Measurements from ENCODE around the gene TRIM32. TPM values are rescaled to one million over a fixed set of nuclear protein-coding genes. Genes with fewer than 3 reads are reported as not detected.
"Not testable (repeated sequence)": the region's sequence is repeated elsewhere in the genome, so short reads cannot be mapped to it uniquely, and the experiment has no call there.

Gene TRIM32
- total and polyA plus RNA-seq, 9 donors: 9.3 to 15.4 (median 12.7) TPM

- H3K9me3 ChIP-seq (replicated peaks; ENCODE audit: control insufficient read depth, low read depth, low read length): no peaks in the 10 kb centered on the region
- DNase-seq: no peak
- 87% methylated on average over 2 of the region's 5 CpGs for WGBS (ENCODE audit: insufficient coverage)
- H3K27me3 ChIP-seq (ENCODE audit: control insufficient read depth, insufficient read depth, low read length): no peaks in the 10 kb centered on the region
- no peaks in the 10 kb centered on the region for H3K36me3 ChIP-seq (ENCODE audit: control insufficient read depth, insufficient read depth, low read length)
- H3K27ac ChIP-seq (ENCODE audit: low read length): no peak overlapping the region
- H3K4me3 ChIP-seq (ENCODE audit: low read length): no peak overlapping the region
- H3K4me1 ChIP-seq (ENCODE audit: control insufficient read depth, insufficient read depth, low read length): no peaks in the 10 kb centered on the region
These were observed 12.7 kb upstream of the TRIM32 start for GRCh38 chr9:116674210-116674980.

GRCh38 chr9:116683535-116683934 is 3.6 kb upstream of the TRIM32 start:
- no peaks in the 10 kb centered on the region for H3K36me3 ChIP-seq (ENCODE audit: control insufficient read depth, insufficient read depth, low read length)
- DNase-seq: no peak
- H3K4me1 ChIP-seq (ENCODE audit: control insufficient read depth, insufficient read depth, low read length): peaks cover 16% of the 10 kb centered on the region
- H3K9me3 ChIP-seq (replicated peaks; ENCODE audit: control insufficient read depth, low read depth, low read length): no peaks in the 10 kb centered on the region
- no peak overlapping the region for H3K4me3 ChIP-seq (ENCODE audit: low read length)
- no peak overlapping the region for H3K27ac ChIP-seq (ENCODE audit: low read length)
- no peaks in the 10 kb centered on the region for H3K27me3 ChIP-seq (ENCODE audit: control insufficient read depth, insufficient read depth, low read length)

GRCh38 chr9:116685166-116685565 is 1.9 kb upstream of the TRIM32 start:
- Histone ChIP-seq H3K9me3 (replicated peaks; ENCODE audit: control insufficient read depth, low read depth, low read length) (no peaks in the 10 kb centered on the region), H3K36me3 (ENCODE audit: control insufficient read depth, insufficient read depth, low read length) (no peaks in the 10 kb centered on the region), H3K27ac (ENCODE audit: low read length) (no peak overlapping the region), H3K27me3 (ENCODE audit: control insufficient read depth, insufficient read depth, low read length) (no peaks in the 10 kb centered on the region), H3K4me1 (ENCODE audit: control insufficient read depth, insufficient read depth, low read length) (peaks cover 17% of the 10 kb centered on the region), H3K4me3 (ENCODE audit: low read length) (no peak overlapping the region)
- DNase-seq: no peak
- WGBS (ENCODE audit: insufficient coverage): 54% methylated on average over 3 of the region's 4 CpGs

- no peak for DNase-seq
- Histone ChIP-seq H3K27ac (ENCODE audit: low read length) (no peak overlapping the region), H3K4me1 (ENCODE audit: control insufficient read depth, insufficient read depth, low read length) (peaks cover 17% of the 10 kb centered on the region), H3K9me3 (replicated peaks; ENCODE audit: control insufficient read depth, low read depth, low read length) (no peaks in the 10 kb centered on the region), H3K36me3 (ENCODE audit: control insufficient read depth, insufficient read depth, low read length) (no peaks in the 10 kb centered on the region), H3K4me3 (ENCODE audit: low read length) (no peak overlapping the region), H3K27me3 (ENCODE audit: control insufficient read depth, insufficient read depth, low read length) (no peaks in the 10 kb centered on the region)
These were observed 970 bp upstream of the TRIM32 start for GRCh38 chr9:116686135-116686534.

- peaks cover 17% of the 10 kb centered on the region for H3K4me1 ChIP-seq (ENCODE audit: control insufficient read depth, insufficient read depth, low read length)
- no peaks in the 10 kb centered on the region for H3K36me3 ChIP-seq (ENCODE audit: control insufficient read depth, insufficient read depth, low read length)
- 13% methylated on average over 6 of the region's 7 CpGs for WGBS (ENCODE audit: insufficient coverage)
- DNase-seq: no peak
- H3K4me3 ChIP-seq (ENCODE audit: low read length): peak overlapping the region; percentile 87
- H3K27ac ChIP-seq (ENCODE audit: low read length): no peak overlapping the region
- no peaks in the 10 kb centered on the region for H3K27me3 ChIP-seq (ENCODE audit: control insufficient read depth, insufficient read depth, low read length)
- no peaks in the 10 kb centered on the region for H3K9me3 ChIP-seq (replicated peaks; ENCODE audit: control insufficient read depth, low read depth, low read length)
These were observed 422 bp upstream of the TRIM32 start for GRCh38 chr9:116686693-116687073.

GRCh38 chr9:116687754-116688135 is 640 bp downstream of the TRIM32 start:
- WGBS (ENCODE audit: insufficient coverage): 13% methylated on average over 7 of the region's 7 CpGs
- Histone ChIP-seq H3K4me1 (ENCODE audit: control insufficient read depth, insufficient read depth, low read length) (peaks cover 17% of the 10 kb centered on the region), H3K27ac (ENCODE audit: low read length) (no peak overlapping the region)

GRCh38 chr9:116688806-116689485 is 1.8 kb downstream of the TRIM32 start:
- no peak overlapping the region for H3K4me3 ChIP-seq (ENCODE audit: low read length)
- no peak overlapping the region for H3K27ac ChIP-seq (ENCODE audit: low read length)
- H3K36me3 ChIP-seq (ENCODE audit: control insufficient read depth, insufficient read depth, low read length): no peaks in the 10 kb centered on the region
- peaks cover 17% of the 10 kb centered on the region for H3K4me1 ChIP-seq (ENCODE audit: control insufficient read depth, insufficient read depth, low read length)
- 80% methylated on average over 1 of the region's 3 CpGs for WGBS (ENCODE audit: insufficient coverage)
- DNase-seq: no peak
- no peaks in the 10 kb centered on the region for H3K27me3 ChIP-seq (ENCODE audit: control insufficient read depth, insufficient read depth, low read length)
- no peaks in the 10 kb centered on the region for H3K9me3 ChIP-seq (replicated peaks; ENCODE audit: control insufficient read depth, low read depth, low read length)

More at GRCh38 chr9:116687754-116688135, 640 bp downstream of the TRIM32 start:
- Histone ChIP-seq H3K4me3 (ENCODE audit: low read length) (peak overlapping the region; percentile 87), H3K36me3 (ENCODE audit: control insufficient read depth, insufficient read depth, low read length) (no peaks in the 10 kb centered on the region), H3K9me3 (replicated peaks; ENCODE audit: control insufficient read depth, low read depth, low read length) (no peaks in the 10 kb centered on the region), H3K27me3 (ENCODE audit: control insufficient read depth, insufficient read depth, low read length) (no peaks in the 10 kb centered on the region)
- DNase-seq: no peak

GRCh38 chr9:116689486-116690032 is 2.5 kb downstream of the TRIM32 start:
- Histone ChIP-seq H3K36me3 (ENCODE audit: control insufficient read depth, insufficient read depth, low read length) (no peaks in the 10 kb centered on the region), H3K4me3 (ENCODE audit: low read length) (no peak overlapping the region), H3K27me3 (ENCODE audit: control insufficient read depth, insufficient read depth, low read length) (no peaks in the 10 kb centered on the region), H3K9me3 (replicated peaks; ENCODE audit: control insufficient read depth, low read depth, low read length) (no peaks in the 10 kb centered on the region), H3K27ac (ENCODE audit: low read length) (no peak overlapping the region), H3K4me1 (ENCODE audit: control insufficient read depth, insufficient read depth, low read length) (peaks cover 17% of the 10 kb centered on the region)
- no peak for DNase-seq
- 89% methylated on average over 1 of the region's 3 CpGs for WGBS (ENCODE audit: insufficient coverage)

- H3K27ac ChIP-seq (ENCODE audit: low read length); H3K36me3 ChIP-seq (ENCODE audit: control insufficient read depth, insufficient read depth, low read length); H3K9me3 ChIP-seq (replicated peaks; ENCODE audit: control insufficient read depth, low read depth, low read length); H3K27me3 ChIP-seq (ENCODE audit: control insufficient read depth, insufficient read depth, low read length); DNase-seq; H3K4me3 ChIP-seq (ENCODE audit: low read length): not testable (repeated sequence)
- peaks cover 17% of the 10 kb centered on the region for H3K4me1 ChIP-seq (ENCODE audit: control insufficient read depth, insufficient read depth, low read length)
These were observed 3.7 kb downstream of the TRIM32 start for GRCh38 chr9:116690805-116691204.

- H3K4me1 ChIP-seq (ENCODE audit: control insufficient read depth, insufficient read depth, low read length): peaks cover 14% of the 10 kb centered on the region
- H3K36me3 ChIP-seq (ENCODE audit: control insufficient read depth, insufficient read depth, low read length): no peaks in the 10 kb centered on the region
- DNase-seq: no peak
- H3K27me3 ChIP-seq (ENCODE audit: control insufficient read depth, insufficient read depth, low read length): no peaks in the 10 kb centered on the region
- H3K9me3 ChIP-seq (replicated peaks; ENCODE audit: control insufficient read depth, low read depth, low read length): no peaks in the 10 kb centered on the region
- no peak overlapping the region for H3K4me3 ChIP-seq (ENCODE audit: low read length)
- no peak overlapping the region for H3K27ac ChIP-seq (ENCODE audit: low read length)
- 93% methylated on average over 3 of the region's 3 CpGs for WGBS (ENCODE audit: insufficient coverage)
These were observed 4.5 kb downstream of the TRIM32 start for GRCh38 chr9:116691607-116692006.

All from muscle of leg (tissue), 11 donors.